Smooth muscle cell (in vitro differentiated cells): ENCODE measurements around the gene RIOK1. TPM values are rescaled to one million over a fixed set of nuclear protein-coding genes. Genes with fewer than 3 reads are reported as not detected.
"Not testable (repeated sequence)": the region's sequence is repeated elsewhere in the genome, so short reads cannot be mapped to it uniquely, and the experiment has no call there.

Experiments
- DNase-seq: peaks from one replicate; lab custom pipeline; 2025; ENCODE audit not compliant: unreplicated experiment; lab: John Stamatoyannopoulos, UW
- H2AFZ ChIP-seq: fragments of 200-600 bp; sonication (generic); 2 replicates; pipeline ENCODE4 v1.6.0; 2016; ENCODE audit warnings: antibody characterized with exemption, low read depth, mild to moderate bottlenecking
- H3F3A ChIP-seq: fragments of 200-600 bp; sonication (generic); 2 replicates; pipeline ENCODE4 v1.6.0; 2017; ENCODE audit warnings: antibody characterized with exemption, low read depth
- H3K27ac ChIP-seq: fragments of 200-600 bp; sonication (generic); 2 replicates; pipeline ENCODE4 v1.5.1; 2016; ENCODE audit warnings: low read depth, mild to moderate bottlenecking
- H3K27me3 ChIP-seq: fragments of 200-600 bp; sonication (generic); 2 replicates; pipeline ENCODE4 v1.6.1; 2016; ENCODE audit warnings: low read depth, mild to moderate bottlenecking
- H3K36me3 ChIP-seq: fragments of 200-600 bp; sonication (generic); 2 replicates; pipeline ENCODE4 v1.5.1; 2016; ENCODE audit warnings: low read depth
- H3K4me1 ChIP-seq: fragments of 200-600 bp; sonication (generic); 2 replicates; pipeline ENCODE4 v1.5.1; 2016; ENCODE audit warnings: low read depth
- H3K4me2 ChIP-seq: fragments of 200-600 bp; sonication (generic); 2 replicates; pipeline ENCODE4 v1.6.0; 2016; ENCODE audit warnings: mild to moderate bottlenecking
- H3K4me3 ChIP-seq: fragments of 200-600 bp; sonication (generic); 2 replicates; pipeline ENCODE4 v1.5.1; 2016; ENCODE audit warnings: mild to moderate bottlenecking
- H3K79me2 ChIP-seq: fragments of 200-600 bp; sonication (generic); 2 replicates; pipeline ENCODE4 v1.6.0; 2016; ENCODE audit warnings: low read depth, mild to moderate bottlenecking
- H3K9ac ChIP-seq: fragments of 200-600 bp; sonication (generic); 2 replicates; pipeline ENCODE4 v1.6.0; 2016; ENCODE audit warnings: low read depth
- H3K9me3 ChIP-seq: fragments of 200-600 bp; sonication (generic); replicated peaks from 2 replicates; pipeline ENCODE4 v1.5.1; 2016; ENCODE audit warnings: low read depth
- H4K20me1 ChIP-seq: fragments of 200-600 bp; sonication (generic); 2 replicates; pipeline ENCODE4 v1.6.0; 2016; ENCODE audit warnings: low read depth
- WGBS: methylation state at CpG from one replicate; pipeline ENCODE4 v1.1.7; 2016; ENCODE audit warnings: low lambda C conversion rate; 5-methylcytosine and 5-hydroxymethylcytosine counted together
- polyA plus RNA-seq: library from polyadenylated mRNA; unstranded; fragments of >200 nt; fragmentation: Nextera tagmentation; extraction: Ambion mirVana; gene quantifications from 2 replicates; pipeline ENCODE4 v1.2.1, GENCODE V29; 2016
- total RNA-seq: library from RNA; depleted of rRNA; stranded (reverse); fragments of >200 nt; gene quantifications from 2 replicates; pipeline ENCODE4 v1.2.3, GENCODE V29; 2014
- TF ChIP-seq, protein P1 (sequence below): fragments of 200-600 bp; sonication (generic); IDR thresholded peaks from 2 replicates; pipeline ENCODE4 v1.5.1; 2017; ENCODE audit warnings: borderline replicate concordance, mild to moderate bottlenecking, antibody characterized with exemption; ENCODE audit not compliant: insufficient read depth, poor library complexity, severe bottlenecking

The RIOK1 gene
- total and polyA plus RNA-seq, 2 experiments from 2014 or later = 12.4 TPM

- Histone ChIP-seq H3K4me1 (peaks cover 15% of the 10 kb centered on the region), H3F3A (no peaks in the 10 kb centered on the region), H2AFZ (no peak overlapping the region), H3K9me3 (no peaks in the 10 kb centered on the region), H3K27me3 (no peaks in the 10 kb centered on the region), H3K79me2 (no peaks in the 10 kb centered on the region), H3K4me2 (no peak overlapping the region), H3K9ac (no peak overlapping the region), H4K20me1 (no peaks in the 10 kb centered on the region), H3K4me3 (no peak overlapping the region), H3K27ac (no peak overlapping the region), H3K36me3 (no peaks in the 10 kb centered on the region)
- 75% methylated on average over 4 of the region's 4 CpGs for WGBS
- DNase-seq = no peak
- TF ChIP-seq, protein P1, sequence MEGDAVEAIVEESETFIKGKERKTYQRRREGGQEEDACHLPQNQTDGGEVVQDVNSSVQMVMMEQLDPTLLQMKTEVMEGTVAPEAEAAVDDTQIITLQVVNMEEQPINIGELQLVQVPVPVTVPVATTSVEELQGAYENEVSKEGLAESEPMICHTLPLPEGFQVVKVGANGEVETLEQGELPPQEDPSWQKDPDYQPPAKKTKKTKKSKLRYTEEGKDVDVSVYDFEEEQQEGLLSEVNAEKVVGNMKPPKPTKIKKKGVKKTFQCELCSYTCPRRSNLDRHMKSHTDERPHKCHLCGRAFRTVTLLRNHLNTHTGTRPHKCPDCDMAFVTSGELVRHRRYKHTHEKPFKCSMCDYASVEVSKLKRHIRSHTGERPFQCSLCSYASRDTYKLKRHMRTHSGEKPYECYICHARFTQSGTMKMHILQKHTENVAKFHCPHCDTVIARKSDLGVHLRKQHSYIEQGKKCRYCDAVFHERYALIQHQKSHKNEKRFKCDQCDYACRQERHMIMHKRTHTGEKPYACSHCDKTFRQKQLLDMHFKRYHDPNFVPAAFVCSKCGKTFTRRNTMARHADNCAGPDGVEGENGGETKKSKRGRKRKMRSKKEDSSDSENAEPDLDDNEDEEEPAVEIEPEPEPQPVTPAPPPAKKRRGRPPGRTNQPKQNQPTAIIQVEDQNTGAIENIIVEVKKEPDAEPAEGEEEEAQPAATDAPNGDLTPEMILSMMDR = no peak
Observed at GRCh38 chr6:7449018-7449417, 59.4 kb downstream of the RIOK1 start.

- no peaks in the 10 kb centered on the region for H3K9me3 ChIP-seq
- H3K27ac ChIP-seq = no peak overlapping the region
- TF ChIP-seq, protein P1 = no peak
- WGBS = 53% methylated on average over 4 of the region's 4 CpGs
- peaks cover 8% of the 10 kb centered on the region for H3K4me1 ChIP-seq
- H4K20me1 ChIP-seq = no peaks in the 10 kb centered on the region
- no peak overlapping the region for H2AFZ ChIP-seq
- no peaks in the 10 kb centered on the region for H3F3A ChIP-seq
- H3K4me3 ChIP-seq = no peak overlapping the region
- H3K79me2 ChIP-seq = no peaks in the 10 kb centered on the region
- no peaks in the 10 kb centered on the region for H3K36me3 ChIP-seq
- no peak for DNase-seq
- H3K9ac ChIP-seq = no peak overlapping the region
- no peak overlapping the region for H3K4me2 ChIP-seq
- no peaks in the 10 kb centered on the region for H3K27me3 ChIP-seq
Observed at GRCh38 chr6:7451326-7451725, 61.7 kb downstream of the RIOK1 start.

- 74% methylated on average over 6 of the region's 6 CpGs for WGBS
- no peaks in the 10 kb centered on the region for H4K20me1 ChIP-seq
- no peaks in the 10 kb centered on the region for H3K4me1 ChIP-seq
- H3K36me3 ChIP-seq = no peaks in the 10 kb centered on the region
- no peaks in the 10 kb centered on the region for H3K79me2 ChIP-seq
- no peak overlapping the region for H3K4me2 ChIP-seq
- H2AFZ ChIP-seq = no peak overlapping the region
- H3F3A ChIP-seq = no peaks in the 10 kb centered on the region
- no peak for DNase-seq
- TF ChIP-seq, protein P1 = no peak
- H3K4me3 ChIP-seq = no peak overlapping the region
- H3K9me3 ChIP-seq = no peaks in the 10 kb centered on the region
- H3K27ac ChIP-seq = no peak overlapping the region
- H3K9ac ChIP-seq = no peak overlapping the region
- H3K27me3 ChIP-seq = no peaks in the 10 kb centered on the region
Observed at GRCh38 chr6:7452898-7453297, 63.3 kb downstream of the RIOK1 start.

GRCh38 chr6:7454696-7455358, 65.2 kb downstream of the RIOK1 start:
- DNase-seq = no peak
- Histone ChIP-seq H3K36me3 (no peaks in the 10 kb centered on the region), H3K4me1 (no peaks in the 10 kb centered on the region), H4K20me1 (no peaks in the 10 kb centered on the region), H3F3A (no peaks in the 10 kb centered on the region), H3K9ac (no peak overlapping the region), H3K27me3 (no peaks in the 10 kb centered on the region), H3K27ac (no peak overlapping the region), H3K79me2 (no peaks in the 10 kb centered on the region), H2AFZ (no peak overlapping the region), H3K9me3 (no peaks in the 10 kb centered on the region), H3K4me2 (no peak overlapping the region), H3K4me3 (no peak overlapping the region)
- WGBS = 66% methylated on average over 5 of the region's 5 CpGs
- TF ChIP-seq, protein P1 = no peak

GRCh38 chr6:7456302-7456701, 66.7 kb downstream of the RIOK1 start:
- 98% methylated on average over 19 of the region's 31 CpGs for WGBS
- H3K27ac ChIP-seq = not testable (repeated sequence)

More at GRCh38 chr6:7456302-7456701, 66.7 kb downstream of the RIOK1 start:
- H3K79me2 ChIP-seq, H3K36me3 ChIP-seq, H3K9me3 ChIP-seq, H3K27me3 ChIP-seq, H4K20me1 ChIP-seq, H3K4me3 ChIP-seq, H2AFZ ChIP-seq, H3K9ac ChIP-seq, H3F3A ChIP-seq, DNase-seq, H3K4me1 ChIP-seq, H3K4me2 ChIP-seq: not testable (repeated sequence)
